GM19035 (cell line): Measurements from ENCODE around the gene CLEC4E.
"Not testable (repeated sequence)": the region's sequence is repeated elsewhere in the genome, so short reads cannot be mapped to it uniquely, and the experiment has no call there.

Experiments used
- ATAC-seq: cut with Tn5 transposase; IDR thresholded peaks from one replicate; pipeline ENCODE4 v1.9.1; 2021; ENCODE audit not compliant: unreplicated experiment

CLEC4E gene, protein sequence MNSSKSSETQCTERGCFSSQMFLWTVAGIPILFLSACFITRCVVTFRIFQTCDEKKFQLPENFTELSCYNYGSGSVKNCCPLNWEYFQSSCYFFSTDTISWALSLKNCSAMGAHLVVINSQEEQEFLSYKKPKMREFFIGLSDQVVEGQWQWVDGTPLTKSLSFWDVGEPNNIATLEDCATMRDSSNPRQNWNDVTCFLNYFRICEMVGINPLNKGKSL

GRCh38 chr12:8540831-8541230, at the start of gene CLEC4E:
Gene CLEC4E, minus strand, starts transcription at chr12:8540905. Its CDS starts 108 bp downstream, at chr12:8540797.
- not testable (repeated sequence) for ATAC-seq

DNA sequence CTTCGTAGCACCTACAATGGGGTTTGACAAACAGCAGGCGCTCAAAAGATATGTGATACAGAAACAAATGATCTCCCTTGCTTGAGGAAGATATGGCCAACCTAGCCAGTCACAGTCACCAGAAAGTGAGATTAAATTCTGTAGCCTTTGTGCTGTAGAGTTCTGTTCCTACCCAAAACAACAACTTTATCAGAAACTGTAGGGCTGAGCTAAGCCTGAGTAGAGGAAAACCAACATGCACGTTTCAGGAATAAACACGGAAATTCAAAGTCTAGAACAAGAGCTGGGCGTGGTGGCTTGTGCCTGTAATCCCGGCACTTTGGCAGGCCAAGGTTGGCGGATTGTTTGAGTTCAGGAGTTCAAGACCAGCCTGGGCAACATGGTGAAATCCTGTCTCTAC, 49.0 kb upstream of the CLEC4E start:
- no peak for ATAC-seq

GRCh38 chr12:8584478-8584877, 43.8 kb upstream of the CLEC4E start:
- not testable (repeated sequence) for ATAC-seq

- no peak for ATAC-seq
These were observed 43.3 kb upstream of the CLEC4E start for GRCh38 chr12:8584004-8584403.

- ATAC-seq: no peak
These were observed 40.5 kb upstream of the CLEC4E start for GRCh38 chr12:8581098-8581784.

GRCh38 chr12:8577879-8578278, 37.2 kb upstream of the CLEC4E start:
- ATAC-seq: no peak

GRCh38 chr12:8572507-8572906, 31.8 kb upstream of the CLEC4E start:
- ATAC-seq: no peak

DNA sequence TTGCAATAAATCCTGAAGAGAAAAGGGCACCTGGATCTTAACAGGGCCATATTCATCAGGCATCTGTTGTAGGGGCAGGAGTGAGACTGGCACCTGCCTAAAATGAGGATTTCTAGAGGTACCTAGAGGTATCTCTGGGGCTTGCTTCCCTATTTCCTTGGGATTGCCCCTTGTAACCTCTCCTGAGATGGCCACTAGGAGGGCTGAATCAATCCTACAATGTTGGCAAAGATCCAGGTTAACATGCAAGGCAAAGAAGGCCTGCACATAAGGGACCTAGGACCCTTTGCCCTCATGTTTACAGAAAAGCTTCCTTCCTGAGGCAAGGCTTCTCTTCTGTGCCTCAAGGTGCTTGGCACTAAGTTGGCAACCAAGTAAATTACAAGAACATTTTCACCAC, 25.8 kb upstream of the CLEC4E start:
- no peak for ATAC-seq

DNA sequence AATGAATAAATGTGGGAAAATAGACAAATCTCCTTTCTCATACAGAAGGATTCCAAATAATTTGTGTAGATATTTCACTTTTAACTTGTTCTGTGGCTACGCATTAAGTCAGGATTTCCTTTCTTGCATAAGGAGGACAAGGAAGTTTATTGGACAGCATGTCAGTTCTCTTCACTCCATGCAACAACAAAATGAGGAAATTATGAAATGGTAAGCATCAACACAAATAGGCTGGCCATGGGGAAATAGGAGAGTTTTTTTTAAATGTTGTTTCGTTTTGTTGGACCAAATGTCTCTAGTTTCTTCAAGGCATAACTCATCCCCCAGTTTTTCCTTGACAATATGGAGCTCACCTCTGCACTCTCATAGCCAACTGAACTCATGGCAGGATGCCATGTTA, 25.3 kb upstream of the CLEC4E start:
- ATAC-seq: not testable (repeated sequence)

- no peak for ATAC-seq
These were observed 24.0 kb upstream of the CLEC4E start for GRCh38 chr12:8564656-8565055.

- ATAC-seq: no peak
These were observed 22.7 kb upstream of the CLEC4E start for GRCh38 chr12:8563356-8563755.

- ATAC-seq: no peak
These were observed 21.6 kb upstream of the CLEC4E start for GRCh38 chr12:8562310-8562709.

GRCh38 chr12:8561011-8561410, 20.3 kb upstream of the CLEC4E start:
- no peak for ATAC-seq

DNA sequence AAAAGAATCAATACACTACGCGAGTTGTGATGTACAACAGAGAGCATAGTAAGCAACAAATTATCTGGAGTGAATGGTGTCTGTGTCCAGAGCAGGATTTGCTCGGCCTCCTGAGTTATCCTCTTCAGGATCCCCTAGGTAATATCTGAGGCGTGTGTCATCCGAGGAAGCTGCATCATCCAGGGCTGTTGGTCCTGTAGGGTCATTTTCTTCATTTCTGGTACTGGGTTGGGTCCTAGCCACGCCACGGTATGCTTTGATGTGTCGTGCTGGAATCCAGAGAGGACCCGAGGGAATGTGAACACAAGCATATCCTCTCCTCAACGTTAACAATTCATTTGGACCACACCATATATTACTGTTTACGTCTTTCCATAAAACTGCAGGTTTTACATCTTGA, 19.0 kb upstream of the CLEC4E start:
- no peak for ATAC-seq

DNA sequence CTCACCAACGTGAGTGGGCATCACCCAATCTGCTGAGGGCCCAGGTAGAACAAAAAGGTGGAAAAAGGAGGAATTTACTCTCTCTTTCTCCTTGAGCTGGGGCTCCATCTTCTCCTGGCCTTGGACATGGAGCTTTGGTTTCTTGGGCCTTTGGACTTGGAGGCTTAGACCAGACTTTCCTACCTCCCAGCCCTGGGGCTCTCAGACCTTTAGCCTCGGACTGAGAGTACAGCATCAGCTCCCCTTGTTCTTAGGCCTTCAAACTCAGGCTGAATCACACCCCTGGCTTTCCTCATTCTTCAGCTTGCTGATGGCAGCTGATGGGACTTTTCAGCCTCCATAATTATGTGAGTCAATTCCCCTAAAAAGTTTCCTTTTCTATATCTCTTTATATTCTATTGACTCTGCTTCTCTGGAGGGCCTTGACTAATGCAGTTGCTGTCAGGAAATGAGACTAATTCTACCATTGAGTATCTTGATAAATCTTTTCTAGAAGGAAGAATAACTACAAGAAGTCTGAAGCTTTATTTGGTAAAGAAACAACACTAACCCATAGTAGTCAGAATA, 15.9 kb upstream of the CLEC4E start:
- no peak for ATAC-seq

GRCh38 chr12:8554451-8555195, 13.9 kb upstream of the CLEC4E start:
- ATAC-seq: no peak

- no peak for ATAC-seq
These were observed 12.5 kb upstream of the CLEC4E start for GRCh38 chr12:8553088-8553627.

- no peak for ATAC-seq
These were observed 8.7 kb upstream of the CLEC4E start for GRCh38 chr12:8549381-8549780.

- no peak for ATAC-seq
These were observed 7.5 kb upstream of the CLEC4E start for GRCh38 chr12:8548192-8548591.

- ATAC-seq: no peak
These were observed 6.9 kb upstream of the CLEC4E start for GRCh38 chr12:8547645-8548044.

DNA sequence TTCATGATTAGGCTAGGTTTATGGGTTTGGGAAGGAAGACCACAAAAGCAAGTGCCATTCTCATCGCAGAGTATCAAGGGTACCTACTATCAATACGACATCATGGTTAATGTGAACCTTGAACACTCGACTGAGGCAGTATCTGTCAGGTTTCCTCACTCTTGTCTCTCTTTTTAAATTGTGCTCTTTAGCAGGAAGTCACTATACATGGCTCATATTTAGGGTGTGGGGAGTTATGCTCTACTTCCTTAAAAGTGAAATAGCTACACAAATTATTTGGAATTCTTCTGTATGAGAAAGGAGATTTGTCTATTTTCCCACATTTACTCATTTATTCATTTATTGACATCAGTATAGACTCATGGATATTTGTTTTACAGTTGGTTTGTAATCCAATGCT, 5.9 kb upstream of the CLEC4E start:
- ATAC-seq: no peak
